Activated T-cell treated with anti-CD3 and anti-CD28 coated beads, Interleukin-2, amount 50 U/mL, for 72 hours (primary cell): ENCODE data around the gene RAB5B. TPM values are rescaled to one million over a fixed set of nuclear protein-coding genes. Genes with fewer than 3 reads are reported as not detected.

Experiments used
- ATAC-seq, 2 donors: fragments of 150-1000 bp; cut with Tn5 transposase; replicated peaks in 1 of 2; 2 replicates each; pipeline ENCODE4 v1.10.0; 2021; ENCODE audit warnings: moderate library complexity in 2 of 2, mild to moderate bottlenecking in 1 of 2
- DNase-seq, 2 donors: peaks; one replicate each; pipeline ENCODE4 v3.0.0; 2021 to 2022; ENCODE audit warnings: mixed read lengths in 1 of 2
- H3K27ac Mint-ChIP-seq: one replicate; pipeline ENCODE4 v1.8.0; 2022; ENCODE audit warnings: mild to moderate bottlenecking, moderate library complexity, mixed read lengths
- H3K27me3 Mint-ChIP-seq: one replicate; pipeline ENCODE4 v1.8.0; 2022; ENCODE audit warnings: low read depth, mixed read lengths
- H3K36me3 Mint-ChIP-seq, 2 donors: one replicate each; pipeline ENCODE4 v1.8.0; 2022; ENCODE audit warnings: mixed read lengths in 2 of 2, mild to moderate bottlenecking in 1 of 2; ENCODE audit not compliant: insufficient read depth in 2 of 2
- H3K4me1 Mint-ChIP-seq: one replicate; pipeline ENCODE4 v1.8.0; 2022; ENCODE audit warnings: low read depth, mixed read lengths
- H3K4me3 Mint-ChIP-seq, 2 donors: one replicate each; pipeline ENCODE4 v1.8.0; 2022; ENCODE audit warnings: mild to moderate bottlenecking in 2 of 2, mixed read lengths in 2 of 2, moderate library complexity in 2 of 2
- H3K9me3 Mint-ChIP-seq, 2 donors: one replicate each; pipeline ENCODE4 v1.8.0; 2022; ENCODE audit warnings: mixed read lengths in 2 of 2
- total RNA-seq, 2 donors: library from RNA; stranded (reverse); gene quantifications; one replicate each; pipeline ENCODE4 v1.2.3, GENCODE V29; 2022

The RAB5B gene
- total RNA-seq, 2 donors from 2014 or later, result 49.4 to 56.6 TPM

GRCh38 chr12:55933169-55933798 lies 40.6 kb upstream of the RAB5B start:
- Mint-ChIP-seq H3K36me3 (peaks cover 28 to 30% of the 10 kb centered on the region in 2 donors), H3K9me3 (no peaks in the 10 kb centered on the region)
- DNase-seq, result peak in 1 of 2 donors; percentile 20

GRCh38 chr12:55933799-55934742 lies 39.8 kb upstream of the RAB5B start:
- Mint-ChIP-seq H3K27me3 (no peaks in the 10 kb centered on the region), H3K9me3 (no peaks in the 10 kb centered on the region), H3K27ac (peak overlapping the region; percentile 88), H3K4me1 (peaks cover 77% of the 10 kb centered on the region), H3K36me3 (peaks cover 28 to 35% of the 10 kb centered on the region in 2 donors), H3K4me3 (peak overlapping the region; percentile 98 to 100)
- no peak for ATAC-seq
- no peak for DNase-seq

More at GRCh38 chr12:55933169-55933798, 40.6 kb upstream of the RAB5B start:
- Mint-ChIP-seq H3K4me1 (peaks cover 73% of the 10 kb centered on the region), H3K27me3 (no peaks in the 10 kb centered on the region), H3K4me3 (peak overlapping the region; percentile 98 to 100), H3K27ac (peak overlapping the region; percentile 94)
- no peak for ATAC-seq

- Mint-ChIP-seq H3K36me3 (peaks cover 27 to 35% of the 10 kb centered on the region in 2 donors), H3K27me3 (no peaks in the 10 kb centered on the region), H3K27ac (peak overlapping the region; percentile 88), H3K4me1 (peaks cover 77% of the 10 kb centered on the region), H3K4me3 (peak overlapping the region; percentile 98 to 100), H3K9me3 (no peaks in the 10 kb centered on the region)
- DNase-seq, result no peak
- no peak for ATAC-seq
Measured at GRCh38 chr12:55934773-55935172, 39.1 kb upstream of the RAB5B start.

GRCh38 chr12:55935738-55936151 lies 38.1 kb upstream of the RAB5B start:
- no peaks in the 10 kb centered on the region for H3K27me3 Mint-ChIP-seq
- peak; percentile 22 for ATAC-seq
- H3K4me1 Mint-ChIP-seq, result peaks cover 77% of the 10 kb centered on the region
- peak overlapping the region; percentile 98 to 100 for H3K4me3 Mint-ChIP-seq
- H3K9me3 Mint-ChIP-seq, result no peaks in the 10 kb centered on the region
- H3K27ac Mint-ChIP-seq, result peak overlapping the region; percentile 58
- H3K36me3 Mint-ChIP-seq, result peaks cover 29 to 38% of the 10 kb centered on the region in 2 donors
- peak; percentile 46 to 47 for DNase-seq

GRCh38 chr12:55937981-55938380 lies 35.9 kb upstream of the RAB5B start:
- Mint-ChIP-seq H3K27ac (peak overlapping the region; percentile 6), H3K9me3 (no peaks in the 10 kb centered on the region), H3K36me3 (peaks cover 25 to 35% of the 10 kb centered on the region in 2 donors), H3K27me3 (no peaks in the 10 kb centered on the region), H3K4me1 (peaks cover 78% of the 10 kb centered on the region), H3K4me3 (no peak overlapping the region)
- no peak for DNase-seq
- ATAC-seq, result no peak

GRCh38 chr12:55938826-55939501 lies 34.9 kb upstream of the RAB5B start:
- H3K9me3 Mint-ChIP-seq, result no peaks in the 10 kb centered on the region
- H3K4me3 Mint-ChIP-seq, result peak overlapping the region; percentile 0 to 36
- H3K27me3 Mint-ChIP-seq, result no peaks in the 10 kb centered on the region
- ATAC-seq (peak; percentile 70 to 76), DNase-seq (peak; percentile 54 to 61)
- peaks cover 69% of the 10 kb centered on the region for H3K4me1 Mint-ChIP-seq
- peak overlapping the region; percentile 67 for H3K27ac Mint-ChIP-seq
- H3K36me3 Mint-ChIP-seq, result peaks cover 23 to 38% of the 10 kb centered on the region in 2 donors

GRCh38 chr12:55940065-55940732 lies 33.7 kb upstream of the RAB5B start:
- H3K4me3 Mint-ChIP-seq, result peak overlapping the region; percentile 14 to 35
- peak; percentile 80 to 83 for ATAC-seq
- H3K27ac Mint-ChIP-seq, result peak overlapping the region; percentile 56
- peaks cover 69% of the 10 kb centered on the region for H3K4me1 Mint-ChIP-seq
- H3K9me3 Mint-ChIP-seq, result no peaks in the 10 kb centered on the region
- H3K36me3 Mint-ChIP-seq, result peaks cover 23 to 47% of the 10 kb centered on the region in 2 donors
- peak; percentile 84 to 85 for DNase-seq
- H3K27me3 Mint-ChIP-seq, result no peaks in the 10 kb centered on the region

GRCh38 chr12:55942055-55942454 lies 31.8 kb upstream of the RAB5B start:
- no peak for DNase-seq
- no peak overlapping the region for H3K4me3 Mint-ChIP-seq

GRCh38 chr12:55942577-55943136 lies 31.2 kb upstream of the RAB5B start:
- peak overlapping the region; percentile 77 for H3K27ac Mint-ChIP-seq
- H3K27me3 Mint-ChIP-seq, result no peaks in the 10 kb centered on the region
- no peaks in the 10 kb centered on the region for H3K9me3 Mint-ChIP-seq
- ATAC-seq (no peak), DNase-seq (no peak)
- H3K4me1 Mint-ChIP-seq, result peaks cover 73% of the 10 kb centered on the region
- H3K4me3 Mint-ChIP-seq, result no peak overlapping the region
- peaks cover 21 to 54% of the 10 kb centered on the region in 2 donors for H3K36me3 Mint-ChIP-seq

More at GRCh38 chr12:55942055-55942454, 31.8 kb upstream of the RAB5B start:
- Mint-ChIP-seq H3K9me3 (no peaks in the 10 kb centered on the region), H3K27ac (peak overlapping the region; percentile 77), H3K36me3 (peaks cover 20 to 54% of the 10 kb centered on the region in 2 donors), H3K4me1 (peaks cover 74% of the 10 kb centered on the region), H3K27me3 (no peaks in the 10 kb centered on the region)
- no peak for ATAC-seq

GRCh38 chr12:55946553-55946952 lies 27.3 kb upstream of the RAB5B start:
- no peaks in the 10 kb centered on the region for H3K9me3 Mint-ChIP-seq
- ATAC-seq (peak; percentile 75 to 81), DNase-seq (no peak)
- peaks cover 41% of the 10 kb centered on the region for H3K4me1 Mint-ChIP-seq
- H3K27me3 Mint-ChIP-seq, result no peaks in the 10 kb centered on the region
- H3K27ac Mint-ChIP-seq, result peak overlapping the region; percentile 94
- peak overlapping the region; percentile 31 to 54 for H3K4me3 Mint-ChIP-seq
- H3K36me3 Mint-ChIP-seq, result peaks cover 26 to 55% of the 10 kb centered on the region in 2 donors

GRCh38 chr12:55955344-55955743 lies 18.5 kb upstream of the RAB5B start:
- H3K27me3 Mint-ChIP-seq, result no peaks in the 10 kb centered on the region
- no peak for DNase-seq
- no peaks in the 10 kb centered on the region for H3K9me3 Mint-ChIP-seq
- H3K27ac Mint-ChIP-seq, result no peak overlapping the region
- peaks cover 20% of the 10 kb centered on the region for H3K4me1 Mint-ChIP-seq
- peak in 1 of 2 donors; percentile 22 for ATAC-seq
- no peak overlapping the region for H3K4me3 Mint-ChIP-seq
- peaks cover 13 to 18% of the 10 kb centered on the region in 2 donors for H3K36me3 Mint-ChIP-seq
